Left lung (tissue), 10 donors: ENCODE data around the gene SMIM27. TPM values are rescaled to one million over a fixed set of nuclear protein-coding genes. Genes with fewer than 3 reads are reported as not detected.

Experiments used
- ATAC-seq: fragments of 200-7000 bp; cut with Tn5 transposase; one replicate; pipeline ENCODE4 v1.9.1; 2020; ENCODE audit warnings: moderate library complexity
- DNase-seq, 4 donors: peaks; one replicate each; pipeline ENCODE4 v3.0.0-alpha.2; 2013 to 2020
- H3K27ac ChIP-seq, 2 donors: fragments of 200-600 bp; sonication (generic) in 1 of 2; one replicate each; pipeline versions ENCODE4 v1.5.0 to v1.8.0; 2020 to 2021
- H3K27me3 ChIP-seq, 2 donors: fragments of 200-600 bp; sonication (generic) in 1 of 2; one replicate each; pipeline versions ENCODE4 v1.5.0 to v1.8.0; 2020 to 2021
- H3K36me3 ChIP-seq, 2 donors: fragments of 200-600 bp; sonication (generic) in 1 of 2; one replicate each; pipeline versions ENCODE4 v1.5.0 to v1.8.0; 2020 to 2021
- H3K4me1 ChIP-seq, 2 donors: fragments of 200-600 bp; one replicate each; pipeline ENCODE4 v1.8.0; 2021
- H3K4me3 ChIP-seq, 2 donors: fragments of 200-600 bp; sonication (generic) in 1 of 2; one replicate each; pipeline versions ENCODE4 v1.5.0 to v1.8.0; 2020 to 2021; ENCODE audit warnings: mild to moderate bottlenecking in 1 of 2
- H3K9me3 ChIP-seq, 2 donors: fragments of 200-600 bp; sonication (generic) in 1 of 2; one replicate each; pipeline versions ENCODE4 v1.5.0 to v1.8.0; 2020 to 2021
- CTCF ChIP-seq, 2 donors: fragments of 200-600 bp; sonication (generic) in 1 of 2; IDR thresholded peaks; one replicate each; pipeline versions ENCODE4 v1.5.0 to v1.8.0; 2021; ENCODE audit warnings: antibody characterized with exemption in 2 of 2
- intact Hi-C, 2 donors: fragments of 100-400 bp; cut with DNase I; formaldehyde crosslinking; loops; one replicate each; pipeline versions ENCODE4 v1.11.2 to v1.14.2; 2022
- polyA plus RNA-seq, 6 donors: library from polyadenylated mRNA; unstranded; fragments of 120-200 nt; gene quantifications; one replicate each; pipeline ENCODE4 v1.2.1, GENCODE V29; 2013; ENCODE audit not compliant: insufficient read length in 6 of 6
- total RNA-seq, 2 donors: library from RNA; stranded (reverse); fragmentation: NEBNext Ultra II Directional; extraction: Animal tissue kit (Norgen Biotek cat#: 25700); gene quantifications; one replicate each; pipeline ENCODE4 v1.2.1, GENCODE V29; 2021
- donor health status: DM: no; HTN: yes; CAD: no.
- donor health status: DM: no; HTN: no; CAD: no.

SMIM27 gene
- total and polyA plus RNA-seq, 8 donors, result 8.0 to 14.4 (median 11.4) TPM

- H3K27me3 ChIP-seq, result peaks cover 0 to 14% of the 10 kb centered on the region in 2 donors
- TF ChIP-seq CTCF (IDR thresholded peaks at IDR 0.05), result no peak
Measured at GRCh38 chr9:32574858-32575257, 22.7 kb downstream of the SMIM27 start.

GRCh38 chr9:32577316-32577715 lies 25.2 kb downstream of the SMIM27 start:
- intact Hi-C loops, result loop anchor here (10.0 kb wide), 2 partner anchors 143 to 193 kb away; partner anchors contain the start of gene ACO1 (in 1 of the 2)
- no peak overlapping the region for H3K27ac ChIP-seq
- peaks cover 0 to 18% of the 10 kb centered on the region in 2 donors for H3K27me3 ChIP-seq
- no peak for TF ChIP-seq CTCF (IDR thresholded peaks at IDR 0.05)
- no peak overlapping the region for H3K4me3 ChIP-seq
- no peak for ATAC-seq
- H3K4me1 ChIP-seq, result peaks cover 5 to 9% of the 10 kb centered on the region in 2 donors
- H3K36me3 ChIP-seq, result no peaks in the 10 kb centered on the region
- no peaks in the 10 kb centered on the region for H3K9me3 ChIP-seq
- no peak for DNase-seq

More at GRCh38 chr9:32574858-32575257, 22.7 kb downstream of the SMIM27 start:
- Histone ChIP-seq H3K36me3 (peaks cover 0 to 4% of the 10 kb centered on the region in 2 donors), H3K9me3 (no peaks in the 10 kb centered on the region), H3K27ac (no peak overlapping the region), H3K4me1 (peaks cover 19 to 33% of the 10 kb centered on the region in 2 donors), H3K4me3 (no peak overlapping the region)
- ATAC-seq (no peak), DNase-seq (no peak)
- intact Hi-C loops, result loop anchor here (10.0 kb wide), 2 partner anchors 140 to 190 kb away; partner anchors contain the start of gene ACO1 (in 1 of the 2)

- Histone ChIP-seq H3K36me3 (no peaks in the 10 kb centered on the region), H3K4me3 (no peak overlapping the region), H3K27ac (no peak overlapping the region), H3K9me3 (no peaks in the 10 kb centered on the region), H3K4me1 (no peaks in the 10 kb centered on the region), H3K27me3 (peaks cover 0 to 18% of the 10 kb centered on the region in 2 donors)
- intact Hi-C loops, result loop anchor here (10.0 kb wide), 2 partner anchors 144 to 194 kb away; partner anchors contain the start of gene ACO1 (in 1 of the 2)
- TF ChIP-seq CTCF (IDR thresholded peaks at IDR 0.05), result no peak
- no peak for ATAC-seq
- no peak for DNase-seq
Measured at GRCh38 chr9:32578976-32579375, 26.8 kb downstream of the SMIM27 start.

- peak; percentile 45 to 76 (median 57) for DNase-seq
- Histone ChIP-seq H3K27me3 (peaks cover 0 to 18% of the 10 kb centered on the region in 2 donors), H3K27ac (no peak overlapping the region), H3K4me3 (no peak overlapping the region), H3K9me3 (no peaks in the 10 kb centered on the region), H3K4me1 (no peaks in the 10 kb centered on the region), H3K36me3 (no peaks in the 10 kb centered on the region)
- intact Hi-C loops, result loop anchor here (2.0 to 10.0 kb wide), 3 partner anchors 145 to 201 kb away; partner anchors contain the start of gene ACO1 (in 1 of the 2)
- peak; percentile 59 for ATAC-seq
- TF ChIP-seq CTCF (IDR thresholded peaks at IDR 0.05), result peak; percentile 88 to 90
Measured at GRCh38 chr9:32579706-32580331, 27.7 kb downstream of the SMIM27 start.

- no peak overlapping the region for H3K27ac ChIP-seq
- ATAC-seq (no peak), DNase-seq (no peak)
- H3K4me1 ChIP-seq, result no peaks in the 10 kb centered on the region
- no peak for TF ChIP-seq CTCF (IDR thresholded peaks at IDR 0.05)
- peaks cover 0 to 18% of the 10 kb centered on the region in 2 donors for H3K27me3 ChIP-seq
- H3K4me3 ChIP-seq, result no peak overlapping the region
- intact Hi-C loops, result loop anchor here in 1 of 2 donors (2.0 kb wide), 1 partner anchor 202 kb away; no protein-coding TSS in a partner anchor
- H3K9me3 ChIP-seq, result no peaks in the 10 kb centered on the region
- H3K36me3 ChIP-seq, result no peaks in the 10 kb centered on the region
Measured at GRCh38 chr9:32580631-32581300, 28.6 kb downstream of the SMIM27 start.
